GM21515 (cell line): ENCODE measurements around the gene LAPTM4A.
A peak's percentile ranks its signal among the peaks of the same experiment; 100 is the strongest.
"Not testable (repeated sequence)": the region's sequence is repeated elsewhere in the genome, so short reads cannot be mapped to it uniquely, and the experiment has no call there.

ENCODE experiments used
- ATAC-seq: cut with Tn5 transposase; IDR thresholded peaks from one replicate; pipeline ENCODE4 v1.9.1; 2021; ENCODE audit not compliant: unreplicated experiment

The LAPTM4A gene

DNA sequence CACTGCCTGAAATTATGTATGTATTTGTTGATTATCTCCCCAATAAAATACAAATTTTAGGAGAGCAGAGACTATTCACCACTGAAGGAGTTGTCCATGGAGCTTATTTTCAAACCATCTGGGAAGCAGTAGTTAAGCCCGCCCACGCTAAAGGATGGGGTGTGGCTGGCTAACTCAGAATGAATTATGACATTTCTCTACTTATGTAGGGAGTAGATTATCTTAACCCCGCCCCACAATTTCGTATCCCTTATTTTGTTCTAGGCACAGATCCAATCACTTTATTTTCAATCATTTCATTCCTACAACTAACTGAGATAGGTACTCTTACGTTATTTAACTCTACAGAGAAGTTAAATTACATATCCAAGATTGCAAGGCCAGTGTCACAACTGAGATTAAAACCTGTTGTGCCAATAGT, 1.4 kb upstream of the LAPTM4A start:
- no peak for ATAC-seq

DNA sequence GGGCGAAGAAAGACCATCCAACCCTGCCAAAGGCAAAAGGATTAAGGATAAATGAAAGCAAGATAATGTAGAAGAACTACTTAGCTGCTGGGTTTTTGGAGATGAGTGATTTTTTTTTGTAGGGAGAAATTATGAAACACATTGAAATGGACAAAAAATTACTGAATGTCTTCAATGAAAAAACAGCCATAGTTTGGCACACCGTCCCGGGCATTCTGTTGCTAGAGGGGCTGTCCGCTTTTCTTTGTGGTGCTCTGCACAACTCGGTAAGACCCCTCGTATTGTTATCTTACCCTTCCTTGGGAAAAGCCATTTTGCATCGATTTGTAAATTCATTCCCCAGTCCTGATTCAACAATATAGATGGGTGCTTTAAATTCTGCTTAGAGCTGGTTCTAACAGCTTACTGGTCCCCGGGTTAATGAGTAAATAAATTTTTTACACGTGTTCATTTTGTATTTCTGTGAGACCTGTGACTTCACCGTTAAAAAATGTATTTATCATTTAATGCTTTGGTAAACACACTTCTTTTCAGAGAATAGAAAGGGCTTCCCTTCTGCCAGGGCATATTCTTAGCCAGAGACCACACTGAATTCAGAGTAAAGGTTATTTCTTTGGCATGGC, 912 bp upstream of the LAPTM4A start:
- no peak for ATAC-seq

GRCh38 chr2:20050646-20051531, 539 bp downstream of the LAPTM4A start:
- ATAC-seq = peak; percentile 26

DNA sequence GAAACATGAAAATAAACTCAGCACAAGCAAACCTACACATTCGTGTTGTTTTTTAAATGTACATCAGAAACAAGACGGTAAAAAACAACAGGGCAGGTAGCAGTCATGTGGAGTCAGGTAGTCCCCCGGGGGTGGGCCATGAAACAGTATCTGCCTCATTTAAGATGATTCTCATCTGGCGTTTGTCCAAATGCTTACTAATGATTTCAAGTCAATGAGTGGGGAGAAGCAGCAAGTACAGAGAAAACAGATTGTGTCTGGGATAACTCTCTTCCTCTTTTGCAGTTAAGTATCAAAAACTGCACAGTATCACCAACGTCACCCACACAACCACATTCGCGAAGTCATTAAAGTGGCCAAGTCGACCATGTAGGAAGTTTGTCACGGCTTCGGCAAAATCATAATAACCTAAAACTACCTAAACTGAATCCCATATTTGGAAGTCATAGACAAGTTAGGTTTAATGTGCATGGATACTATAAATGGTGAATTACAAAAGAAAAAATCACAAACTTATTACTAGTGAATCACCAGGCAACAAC, 1.3 kb downstream of the LAPTM4A start:
- ATAC-seq = no peak

GRCh38 chr2:20049637-20050036, 1.8 kb downstream of the LAPTM4A start:
- no peak for ATAC-seq

GRCh38 chr2:20048488-20049448, 2.7 kb downstream of the LAPTM4A start:
- ATAC-seq = no peak

DNA sequence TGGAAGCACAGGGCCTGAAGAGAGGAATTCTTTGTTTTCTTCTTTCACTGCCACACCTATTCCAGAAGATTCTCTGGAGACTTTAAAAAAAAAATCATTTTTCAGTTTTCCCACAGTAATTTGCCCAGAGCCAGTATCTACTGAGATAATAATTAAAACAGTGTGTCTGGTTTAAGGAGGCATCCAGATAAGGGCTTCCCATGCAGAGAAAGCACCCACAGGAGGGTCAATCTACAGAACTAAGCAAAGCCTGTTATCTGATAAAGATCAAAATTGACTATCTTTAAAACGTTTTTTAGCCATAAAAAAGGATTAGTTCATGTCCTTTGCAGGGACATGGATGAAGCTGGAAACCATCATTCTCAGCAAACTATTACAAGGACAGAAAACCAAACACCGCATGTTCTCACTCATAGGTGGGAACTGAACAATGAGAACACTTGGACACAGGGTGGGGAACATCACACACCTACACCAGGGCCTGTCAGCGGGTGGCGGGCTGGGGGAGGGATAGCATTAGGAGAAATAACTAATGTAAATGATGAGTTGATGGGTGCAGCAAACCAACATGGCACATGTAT, 5.6 kb downstream of the LAPTM4A start:
- not testable (repeated sequence) for ATAC-seq

DNA sequence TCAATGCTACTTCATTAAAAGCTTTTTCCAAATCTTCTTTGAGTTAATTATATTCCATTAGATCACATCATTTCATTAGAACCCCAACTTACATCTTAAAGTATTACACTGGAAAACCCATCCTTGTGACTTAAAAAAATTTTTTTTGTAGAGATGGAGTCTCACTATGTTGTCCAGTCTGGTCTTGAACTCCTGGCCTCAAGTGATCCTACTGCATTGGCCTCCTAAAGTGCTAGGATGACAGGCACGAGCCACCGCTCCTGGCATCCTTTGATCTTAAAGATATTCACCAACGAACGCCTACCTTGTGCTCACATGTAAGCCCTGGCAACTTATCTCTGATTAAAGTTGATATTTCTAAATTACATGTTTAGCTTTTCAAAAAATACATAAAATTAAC, 6.7 kb downstream of the LAPTM4A start:
- no peak for ATAC-seq

DNA sequence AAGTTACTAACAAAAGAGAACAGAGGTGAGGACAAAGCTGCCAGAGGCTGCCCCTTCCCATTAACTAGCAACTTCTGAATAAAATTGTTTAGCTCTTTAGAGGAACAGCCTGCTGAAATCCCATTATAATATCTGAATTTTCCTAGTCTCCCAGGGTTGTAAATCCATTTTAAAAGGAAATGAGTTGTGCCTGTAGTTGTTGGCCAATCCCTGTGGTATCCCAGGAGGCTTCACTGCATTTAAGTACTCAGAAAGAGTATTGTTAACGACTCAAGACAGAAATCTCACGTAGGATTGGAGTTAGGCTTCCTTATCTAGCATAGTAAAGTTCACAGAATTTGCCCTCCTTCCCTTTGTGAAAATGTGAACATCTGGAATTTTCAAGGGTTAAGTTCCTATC, 8.9 kb downstream of the LAPTM4A start:
- no peak for ATAC-seq

DNA sequence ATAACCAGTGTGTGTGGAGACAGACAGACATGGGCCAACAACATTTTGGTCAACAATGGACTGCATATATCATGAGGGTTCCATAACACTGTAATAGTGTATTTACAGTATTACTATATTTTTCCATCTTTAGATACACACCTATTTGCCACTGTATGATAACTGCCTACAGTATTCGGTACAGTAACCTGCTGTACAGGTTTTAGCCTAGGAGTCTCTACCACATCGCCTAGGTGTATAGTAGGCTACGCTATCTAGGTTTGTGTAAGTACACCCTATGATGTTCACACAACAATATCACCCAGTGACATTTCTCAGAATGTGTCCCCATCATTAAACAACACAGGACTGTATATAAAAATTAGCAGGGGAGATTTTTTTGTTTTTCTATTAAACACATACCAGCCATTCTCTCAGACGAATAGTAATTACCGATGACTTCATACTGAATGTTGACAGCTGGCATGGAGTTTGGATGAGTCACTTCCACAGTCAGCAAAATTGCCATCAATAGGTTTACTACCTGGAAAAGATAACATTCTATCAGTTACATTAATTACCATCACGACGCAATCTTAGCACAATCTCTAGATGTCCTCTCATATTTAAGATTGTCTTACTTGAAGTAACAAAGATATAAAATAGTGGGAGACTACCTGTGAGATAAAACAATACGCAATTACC, 10.8 kb downstream of the LAPTM4A start:
- no peak for ATAC-seq

GRCh38 chr2:20037660-20038059, 13.8 kb downstream of the LAPTM4A start:
- no peak for ATAC-seq

DNA sequence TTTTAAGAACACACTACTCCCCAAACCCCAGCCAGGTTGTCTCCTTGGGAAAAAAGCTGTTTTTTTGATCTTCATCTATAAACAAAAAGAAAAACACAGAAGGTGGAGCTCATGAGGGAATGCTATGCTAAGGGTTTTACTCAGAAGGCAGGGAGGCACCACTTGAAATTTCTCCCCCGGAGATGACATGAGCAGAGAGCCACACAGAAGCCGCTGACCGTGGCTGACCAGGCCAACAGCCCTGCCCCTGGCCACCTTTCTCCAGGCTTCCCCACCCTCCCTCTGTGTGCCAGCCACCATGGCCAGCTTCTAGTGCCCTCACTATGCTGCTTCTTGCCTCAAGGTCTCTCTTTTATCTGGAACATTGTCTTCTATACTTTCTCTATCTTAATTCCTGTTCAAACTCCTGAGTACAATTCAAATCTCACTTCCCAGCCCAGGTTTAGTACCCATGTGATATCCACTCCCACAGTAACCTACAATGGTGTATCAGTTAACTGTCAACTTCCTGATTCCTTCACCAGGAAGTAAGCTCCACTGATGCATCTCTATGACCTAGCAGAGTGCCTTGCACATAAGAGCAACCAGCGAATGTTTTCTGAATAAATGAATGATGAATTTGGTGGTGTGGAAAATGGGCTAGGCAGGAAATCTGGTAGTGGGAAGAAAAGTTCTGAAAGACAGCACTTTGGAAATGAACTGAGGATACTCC, 15.3 kb downstream of the LAPTM4A start:
- ATAC-seq = no peak

DNA sequence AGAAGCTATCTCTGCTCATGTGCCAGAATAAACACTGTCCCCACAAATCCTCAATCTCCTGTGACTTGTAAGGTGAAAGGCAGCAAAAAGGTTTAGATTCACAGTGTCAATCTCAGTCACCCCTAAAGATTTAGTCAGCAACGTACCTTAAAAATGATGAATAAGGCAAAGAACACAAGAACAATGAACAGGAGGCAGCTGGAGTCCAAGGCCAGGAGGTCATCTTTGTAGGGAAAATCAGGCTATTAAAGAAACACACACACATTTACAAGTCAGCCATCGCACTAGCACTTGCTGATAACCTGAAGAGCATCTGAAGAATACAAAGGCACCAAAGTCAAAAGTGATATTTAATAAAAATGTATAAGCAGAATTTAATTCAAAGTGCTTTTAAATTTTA, 16.6 kb downstream of the LAPTM4A start:
- ATAC-seq = no peak

DNA sequence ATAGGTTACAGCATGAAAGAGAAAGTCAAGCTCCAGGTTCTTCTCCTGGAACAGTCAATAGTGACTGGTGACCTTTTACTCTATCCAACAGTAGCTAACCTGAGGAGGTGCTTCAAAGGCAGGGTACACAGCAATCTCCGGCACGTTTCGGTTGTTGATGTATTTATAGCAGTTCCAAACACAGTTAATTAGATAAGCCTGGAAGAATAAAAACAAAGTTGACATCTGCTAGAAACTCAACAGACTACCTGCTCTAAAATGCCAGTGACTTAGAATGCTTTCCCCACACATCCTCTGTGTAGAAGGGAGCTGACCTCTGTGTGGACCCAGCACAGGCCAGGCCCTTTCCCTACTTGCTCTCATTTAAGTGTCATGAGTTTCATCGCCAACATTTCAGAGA, 17.2 kb downstream of the LAPTM4A start:
- ATAC-seq = no peak

DNA sequence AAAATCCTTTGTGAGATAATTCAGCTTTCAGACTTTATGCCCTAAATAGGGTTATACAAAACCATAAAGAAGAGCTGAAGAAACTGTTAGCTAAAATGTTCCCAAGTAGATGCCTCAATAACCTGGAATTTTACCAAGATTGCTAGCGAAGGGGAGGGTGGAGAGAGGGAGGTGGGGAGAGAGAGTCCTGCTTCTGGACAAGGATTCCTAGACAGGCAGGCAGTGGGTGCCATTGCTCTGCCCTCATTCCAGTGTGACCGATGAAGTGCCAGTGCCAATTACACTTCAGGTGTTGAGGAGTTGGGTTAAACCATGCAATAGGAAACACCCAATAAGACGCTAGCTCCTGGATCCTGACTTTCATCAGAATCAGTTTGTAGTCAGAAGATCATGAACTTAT, 18.1 kb downstream of the LAPTM4A start:
- no peak for ATAC-seq

DNA sequence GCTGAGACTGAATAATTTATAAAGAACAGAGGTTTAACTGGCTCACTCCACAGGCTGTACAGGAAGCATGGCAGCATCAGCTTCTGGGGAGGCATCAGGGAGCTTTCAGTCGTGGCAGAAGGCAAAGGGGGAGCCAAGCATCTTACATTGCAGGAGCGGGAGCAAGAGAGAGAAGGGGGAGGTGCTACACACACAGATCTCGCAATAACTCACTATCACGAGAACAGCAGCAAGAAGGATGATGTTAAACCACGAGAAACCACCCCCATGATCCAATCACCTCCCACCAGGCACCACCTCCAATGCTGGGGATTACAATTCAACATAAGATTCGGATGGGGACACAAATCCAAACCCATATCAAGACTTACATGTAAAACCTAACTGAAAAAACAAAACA, 21.2 kb downstream of the LAPTM4A start:
- no peak for ATAC-seq

DNA sequence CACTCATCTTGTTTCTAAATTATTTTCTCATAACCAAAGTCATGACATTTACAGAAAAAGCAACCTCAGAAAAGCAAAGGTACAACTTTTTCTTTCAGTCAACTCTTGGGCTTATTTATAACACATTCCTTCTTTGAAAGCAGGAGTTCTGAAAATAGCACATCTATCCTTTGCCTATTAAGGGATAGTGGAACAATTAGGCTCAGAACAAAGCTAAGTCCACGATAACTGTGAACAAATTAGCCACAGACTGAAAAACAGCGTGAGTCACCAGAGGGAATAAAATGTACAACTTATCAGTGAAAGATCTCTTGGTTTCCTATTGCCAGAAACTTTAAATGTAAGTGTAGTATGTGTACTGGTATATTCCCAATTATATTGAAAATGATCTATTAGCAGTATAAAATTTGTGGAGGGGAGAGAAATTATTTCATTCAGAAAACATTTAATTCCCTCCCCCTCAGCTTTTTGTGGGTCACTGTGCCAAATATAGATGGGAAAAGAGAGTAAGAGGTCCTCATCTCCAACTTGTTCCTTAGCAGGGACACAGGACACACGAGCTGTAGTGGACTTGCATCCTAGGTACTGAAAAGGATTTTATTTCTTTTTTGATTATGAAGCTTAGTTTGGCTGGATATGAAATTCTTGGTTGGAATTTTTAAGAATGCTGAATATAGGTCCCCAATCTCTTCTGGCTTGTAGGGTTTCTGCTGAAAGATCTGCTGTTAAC, 23.6 kb downstream of the LAPTM4A start:
- no peak for ATAC-seq

DNA sequence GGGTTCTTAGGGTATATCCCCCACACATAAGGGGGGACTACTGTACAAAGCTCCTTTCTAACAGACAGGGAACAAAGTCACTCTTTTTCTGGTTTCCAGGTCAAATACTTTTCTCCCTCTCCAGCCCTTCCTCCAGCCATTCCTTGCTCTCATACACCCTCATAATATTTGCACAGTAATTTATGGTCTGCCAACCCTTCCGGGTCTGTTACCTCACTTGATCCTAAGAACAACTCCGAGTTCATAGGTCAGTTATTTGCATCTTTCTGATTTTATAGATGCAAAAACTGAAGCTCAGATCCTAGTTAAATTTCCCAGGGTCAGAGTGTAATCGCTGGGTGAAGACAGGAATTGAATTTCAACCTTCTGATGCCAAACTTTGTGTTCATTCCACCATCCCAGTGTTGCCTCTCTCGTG, 24.2 kb downstream of the LAPTM4A start:
- ATAC-seq = no peak
